GM12878 (cell line): Measurements from ENCODE around the gene PIGBOS1. TPM values are rescaled to one million over a fixed set of nuclear protein-coding genes. Genes with fewer than 3 reads are reported as not detected.

Source experiments
- ATAC-seq: fragments of 200-7000 bp; cut with Tn5 transposase; 3 replicates; pipeline ENCODE4 v1.9.1; 2020; ENCODE audit warnings: mild to moderate bottlenecking, moderate library complexity
- BruUV-seq: library from RNA; stranded (reverse); fragments of 400-500 nt; replicated peaks from 2 replicates; lab custom pipeline; 2021; lab: Mats Ljungman, UMichigan
- CTCF ChIA-PET: fragments of 300-600 bp; sonication (Branson Sonifier 250); formaldehyde crosslinking; extraction: SDS; loops from one replicate; lab custom pipeline; 2021; ENCODE audit warnings: inconsistent platforms; lab: Yijun Ruan, JAX
- POLR2A ChIA-PET: fragments of 350-600 bp; formaldehyde crosslinking; extraction: SDS; loops from one replicate; lab custom pipeline; 2021; ENCODE audit warnings: inconsistent platforms; lab: Charles Lee
- RAD21 ChIA-PET: fragments of 300-600 bp; sonication (Branson Sonifier 250); formaldehyde crosslinking; loops from one replicate; lab custom pipeline; 2023; ENCODE audit warnings: antibody characterized with exemption; ENCODE audit not compliant: unreplicated experiment; lab: Charles Lee
- SMC1A ChIA-PET: fragments of 300-600 bp; sonication (Branson Sonifier 250); formaldehyde crosslinking; loops from one replicate; lab custom pipeline; 2023; ENCODE audit not compliant: unreplicated experiment, uncharacterized antibody; lab: Charles Lee
- DNase-seq: peaks from one replicate; pipeline ENCODE4 v3.0.0-alpha.2; 2011; ENCODE audit warnings: low read depth, low spot score
- FAIRE-seq: peaks from 3 replicates; lab custom pipeline; 2011; peaks lifted over from hg19 to GRCh38; lab: Jason Lieb, UNC
- H2AFZ ChIP-seq: 2 replicates; pipeline ENCODE4 v1.6.0; 2011; ENCODE audit warnings: low read depth, low read length, control low read depth; ENCODE audit not compliant: control insufficient read depth
- H3K27ac ChIP-seq: 2 replicates; pipeline ENCODE4 v1.5.1; 2011; ENCODE audit warnings: control low read depth; ENCODE audit not compliant: control insufficient read depth, insufficient read depth
- H3K27me3 ChIP-seq, 2 experiments: replicated peaks in 1 of 2; 2 replicates each; pipeline versions ENCODE4 v1.6.0 to v1.6.1; 2011; ENCODE audit warnings: low read length in 1 of 2; ENCODE audit not compliant: control insufficient read depth in 2 of 2, insufficient read depth in 2 of 2
- H3K36me3 ChIP-seq, 2 experiments: 2 replicates each; pipeline ENCODE4 v1.5.1; 2011; ENCODE audit warnings: low read length in 1 of 2; ENCODE audit not compliant: control insufficient read depth in 2 of 2, insufficient read depth in 2 of 2
- H3K4me1 ChIP-seq: 2 replicates; pipeline ENCODE4 v1.6.1; 2011; ENCODE audit warnings: mild to moderate bottlenecking, low read length, moderate library complexity, mixed read lengths; ENCODE audit not compliant: control insufficient read depth, insufficient read depth
- H3K4me2 ChIP-seq: 2 replicates; pipeline ENCODE4 v1.6.0; 2011; ENCODE audit warnings: control low read depth; ENCODE audit not compliant: control insufficient read depth, insufficient read depth
- H3K4me3 ChIP-seq: fragments of 200-600 bp; sonication (generic); 2 replicates; pipeline ENCODE4 v1.5.1; 2016
- H3K79me2 ChIP-seq: 2 replicates; pipeline ENCODE4 v1.6.0; 2011; ENCODE audit warnings: low read length; ENCODE audit not compliant: control insufficient read depth, insufficient read depth
- H3K9ac ChIP-seq: 2 replicates; pipeline ENCODE4 v1.8.0; 2011; ENCODE audit warnings: low read length, control low read depth, mixed read lengths; ENCODE audit not compliant: control insufficient read depth, insufficient read depth
- H3K9me3 ChIP-seq: replicated peaks from 3 replicates; pipeline ENCODE4 v1.5.1; 2011; ENCODE audit warnings: mild to moderate bottlenecking, low read length; ENCODE audit not compliant: control insufficient read depth, insufficient read depth
- H4K20me1 ChIP-seq: 2 replicates; pipeline ENCODE4 v1.6.0; 2011; ENCODE audit not compliant: control insufficient read depth, insufficient read depth
- CTCF ChIP-seq, 3 experiments: IDR thresholded peaks in 2 of 3; conservative IDR thresholded peaks in 1 of 3; 2 replicates each; pipeline ENCODE4 v1.5.1; 2011; ENCODE audit warnings: low read depth in 3 of 3, low read length in 3 of 3, mild to moderate bottlenecking in 3 of 3, control low read depth in 2 of 3, moderate library complexity in 2 of 3, inconsistent platforms in 1 of 3, mixed read lengths in 1 of 3; ENCODE audit not compliant: control insufficient read depth in 2 of 3, insufficient read depth in 1 of 3; ENCODE audit errors: extremely low read depth in 1 of 3
- HDGF ChIP-seq: fragments of 450-650 bp; IDR thresholded peaks from 2 replicates; pipeline ENCODE4 v1.6.1; 2016; ENCODE audit warnings: antibody characterized with exemption
- NFIC ChIP-seq: IDR thresholded peaks from 2 replicates; pipeline ENCODE4 v1.6.1; 2012; ENCODE audit warnings: low read depth, mild to moderate bottlenecking, inconsistent platforms, low read length, moderate library complexity
- in situ Hi-C: fragments of 300-500 bp; cut with MboI; formaldehyde crosslinking; loops from 9 replicates; pipeline ENCODE4 v1.14.3; 2018; ENCODE audit warnings: mixed read lengths
- intact Hi-C: fragments of 100-400 bp; cut with micrococcal nuclease; formaldehyde crosslinking; loops from one replicate; pipeline ENCODE4 v1.14.2; 2022; ENCODE audit not compliant: unreplicated experiment
- polyA plus RNA-seq, 11 experiments: library from polyadenylated mRNA; depleted of rRNA in 4 of 11; unstranded in 6 of 11; stranded (reverse) in 5 of 11; fragments of >200 nt; fragmentation: Nextera tagmentation in 4 of 11; fragmentation: Illumina TruSeq in 1 of 11; extraction: Ambion mirVana in 4 of 11; extraction: Trizol in 1 of 11; gene quantifications; 1 replicate in 1 of 11; 2 replicates in 10 of 11; pipeline versions ENCODE4 v1.2.1 to v1.2.3, GENCODE V29; 2011 to 2016; ENCODE audit warnings: inconsistent platforms in 2 of 11, missing spikeins in 2 of 11, low read depth in 1 of 11
- total RNA-seq, 4 experiments: library from RNA; depleted of rRNA in 3 of 4; stranded (reverse); fragments of >200 nt in 3 of 4; fragmentation: Illumina TruSeq in 1 of 4; extraction: Trizol in 1 of 4; gene quantifications; 2 replicates each; pipeline versions ENCODE4 v1.2.1 to v1.2.3, GENCODE V29; 2013 to 2021

The PIGBOS1 gene
- total and polyA plus RNA-seq, 10 of the 15 experiments (the other 5 are each of a cell fraction or from before 2014, with no cell fraction given): 7.1 to 24.7 (median 10.2) TPM

GRCh38 chr15:55281517-55282228, 37.2 kb downstream of the PIGBOS1 start:
- FAIRE-seq (no peak), ATAC-seq (no peak), DNase-seq (no peak)
- in situ Hi-C loops: loop anchor here (5.0 kb wide), 1 partner anchor 59 kb away; no protein-coding TSS in a partner anchor
- Histone ChIP-seq H3K9me3 (no peaks in the 10 kb centered on the region), H3K27me3 (no peaks in the 10 kb centered on the region), H3K4me1 (peaks cover 40% of the 10 kb centered on the region), H3K4me3 (no peak overlapping the region), H2AFZ (no peak overlapping the region), H3K4me2 (no peak overlapping the region), H3K79me2 (peaks cover 18% of the 10 kb centered on the region), H3K27ac (no peak overlapping the region), H3K9ac (no peak overlapping the region), H3K36me3 (no peaks in the 10 kb centered on the region; a peak in 1 of 4 replicates), H4K20me1 (no peaks in the 10 kb centered on the region)
- no TSS peak for BruUV-seq
- intact Hi-C loops: loop anchor here (5.0 to 10.0 kb wide), 3 partner anchors 126 to 767 kb away; partner anchors contain the start of genes CCPG1 and PIERCE2
- TF ChIP-seq HDGF (peak; percentile 79; the same call in 1 of the 2 replicates), CTCF (IDR thresholded peaks at IDR 0.05 in 2 of 3, conservative IDR thresholded peaks at IDR 0.05 in 1 of 3; ENCODE audit: control insufficient read depth in 2 of 3, extremely low read depth in 1 of 3, insufficient read depth in 1 of 3, low read depth in 3 of 3, low read length in 3 of 3) (0 out of 6 replicates have a peak, but pooled peaks of 1 of the 3 experiments have one; percentile 6), NFIC (no peak)
- POLR2A ChIA-PET: interaction anchor here (0.7 to 2.1 kb wide), 6 partner anchors 12 to 125 kb away, joined by 3 to 10 read pairs (median 3); partner anchors contain the start of genes PIGB and PIGBOS1
- SMC1A ChIA-PET: interaction anchor here (0.9 to 11.6 kb wide), 12 partner anchors 10 to 153 kb away, joined by 3 to 110 read pairs (median 5); partner anchors contain the start of genes PIGB and PIGBOS1
- CTCF ChIA-PET: interaction anchor here (1.1 to 1.7 kb wide), 4 partner anchors 12 to 65 kb away, joined by 3 to 6 read pairs (median 4); no protein-coding TSS in a partner anchor
- RAD21 ChIA-PET: interaction anchor here (0.9 to 1.5 kb wide), 8 partner anchors 10 to 85 kb away, joined by 3 to 7 read pairs (median 4); partner anchors contain the start of gene RSL24D1
